CD4-positive, alpha-beta T cell treated with Interleukin-21 for 1 hour (primary cell): Measurements from ENCODE around the gene PDCL3.

Source experiments
- DNase-seq: peaks from one replicate; pipeline ENCODE4 v3.0.0-alpha.2; 2020

The PDCL3 gene

DNA sequence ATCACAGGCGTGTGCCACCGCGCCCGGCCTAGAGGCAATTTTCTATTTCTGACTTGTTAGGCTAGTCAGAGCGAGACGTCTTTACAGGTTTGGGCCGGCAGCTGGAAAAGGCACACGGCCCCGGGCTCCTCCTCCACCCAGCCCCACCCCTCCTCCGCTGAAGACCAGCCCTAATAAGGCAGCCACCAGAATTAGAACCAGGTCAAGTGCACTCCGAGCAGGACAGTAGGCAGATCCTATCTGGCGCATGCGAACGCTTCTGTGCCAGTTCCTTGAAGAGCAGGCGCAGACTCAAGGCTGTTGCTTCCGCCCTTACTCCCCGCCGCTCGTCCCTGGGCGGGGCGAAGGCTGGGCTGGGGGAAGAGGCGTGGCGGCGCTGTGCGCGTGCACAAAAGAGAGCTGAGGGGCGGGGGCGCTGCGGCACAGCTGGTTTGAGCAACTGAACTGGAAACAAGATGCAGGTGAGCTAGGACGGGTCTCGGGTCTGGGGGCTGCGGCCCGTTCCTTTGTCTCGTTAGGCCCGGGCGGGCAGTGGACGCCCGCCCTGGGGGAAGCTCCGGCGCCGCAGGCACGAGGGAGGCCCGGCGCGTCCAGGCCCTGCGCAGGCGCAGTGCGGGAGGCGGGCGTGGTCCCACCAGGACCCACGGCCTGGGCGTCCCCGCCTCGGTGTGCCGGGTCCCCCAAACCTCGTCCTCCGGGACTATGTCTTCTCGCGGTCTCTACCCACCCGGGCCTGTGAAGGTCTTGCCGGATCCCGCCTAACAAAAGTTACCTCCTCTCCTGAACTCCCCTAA lies at the start of gene PDCL3:
Gene PDCL3 (plus strand): TSS at position 381 of the 794 bp plus-strand sequence. CDS start 75 bp downstream, at position 456.
- DNase-seq: peak; percentile 97

DNA sequence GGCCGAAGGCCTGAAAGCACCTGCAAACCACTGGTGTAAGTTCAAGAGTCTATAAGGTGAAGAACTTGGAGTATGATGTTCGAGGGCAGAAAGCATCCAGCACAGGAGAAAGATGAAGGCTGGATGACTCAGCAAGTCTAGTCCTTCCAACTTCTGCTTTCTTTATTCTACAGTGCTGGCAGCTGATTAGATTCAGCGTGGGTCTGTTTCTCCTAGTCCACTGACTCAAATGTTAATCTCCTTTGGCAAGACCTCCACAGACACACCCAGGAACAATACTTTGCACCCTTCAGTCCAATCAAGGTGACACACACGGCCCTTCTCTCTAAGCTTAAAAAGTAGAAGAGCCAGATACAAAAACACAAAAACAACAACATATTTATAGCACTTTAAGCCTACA lies 49.1 kb upstream of the PDCL3 start:
- DNase-seq: no peak

DNA sequence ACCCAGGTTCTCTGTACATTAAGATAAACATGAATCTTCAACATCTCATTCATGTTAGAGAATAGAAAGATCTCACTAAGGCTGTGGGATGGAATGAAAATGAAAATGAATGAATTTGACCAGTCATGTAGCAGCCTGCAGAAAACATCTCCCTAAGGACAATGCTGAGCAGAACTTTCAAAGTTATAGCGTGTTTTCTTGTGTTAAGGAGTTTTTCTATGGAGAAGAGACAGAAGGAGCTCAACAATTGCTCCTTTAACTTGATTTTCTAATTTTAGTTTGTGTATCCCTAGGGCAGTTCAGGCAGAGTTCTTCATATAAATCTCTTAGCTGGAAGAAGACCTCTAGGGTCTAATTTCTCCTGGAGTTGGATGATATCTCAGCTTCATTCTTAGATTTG lies 45.2 kb upstream of the PDCL3 start:
- no peak for DNase-seq

DNA sequence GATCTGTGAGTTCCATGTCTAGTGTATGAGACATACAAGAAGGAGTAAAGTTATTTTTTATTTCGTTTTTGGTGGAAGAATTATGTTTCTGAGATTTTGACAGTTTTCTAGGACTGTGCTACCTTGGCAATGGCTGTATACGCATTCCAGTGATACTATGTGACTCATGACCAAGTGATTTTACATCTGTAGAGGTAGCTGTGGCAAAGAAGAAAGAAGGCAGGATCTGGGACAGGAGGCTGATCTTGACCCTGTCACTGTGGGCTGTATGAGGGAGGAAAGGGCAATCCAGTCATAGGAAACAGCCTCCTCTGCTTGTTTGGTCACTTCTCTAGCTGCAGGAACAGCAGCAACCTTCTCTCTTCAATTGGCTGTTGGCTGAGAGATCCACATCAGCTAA lies 44.0 kb upstream of the PDCL3 start:
- no peak for DNase-seq

DNA sequence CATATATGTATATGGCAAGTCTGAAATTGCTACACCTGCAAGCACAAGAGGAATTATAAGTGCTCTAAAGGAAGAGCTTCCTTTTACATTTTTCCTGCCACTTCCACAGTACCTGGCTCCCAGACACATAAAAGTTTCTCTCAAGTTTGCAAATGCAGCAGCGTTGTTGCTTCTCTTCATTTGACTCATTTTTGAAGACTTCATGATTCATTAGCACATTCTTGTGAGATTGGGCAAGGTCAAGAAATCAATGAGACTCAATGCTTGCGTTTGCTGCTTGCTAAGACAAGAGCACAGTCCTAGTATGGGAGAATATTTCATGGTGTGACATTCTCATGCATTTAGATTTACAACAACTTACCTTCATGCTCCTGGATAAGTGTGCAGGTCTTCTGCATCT lies 42.6 kb upstream of the PDCL3 start:
- DNase-seq: no peak

DNA sequence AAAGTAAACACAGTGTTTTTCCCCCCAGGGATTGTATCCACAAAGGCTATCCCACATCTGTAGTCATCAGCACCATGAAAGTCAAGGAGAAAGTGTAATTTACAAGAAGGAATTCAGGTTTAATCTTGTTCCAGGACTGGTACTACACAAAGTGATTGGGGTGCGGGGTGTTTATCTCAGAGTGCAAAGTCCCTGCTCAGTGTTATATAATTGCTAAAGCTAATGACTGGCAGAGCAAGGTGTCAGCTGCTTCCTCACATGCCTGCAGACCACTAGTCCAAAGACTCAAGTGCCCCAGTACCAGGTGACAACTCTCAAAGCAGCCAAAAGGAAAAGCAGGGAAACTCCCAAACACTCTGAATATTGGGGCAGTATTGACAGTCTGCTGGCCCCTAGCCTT lies 40.4 kb upstream of the PDCL3 start:
- no peak for DNase-seq

DNA sequence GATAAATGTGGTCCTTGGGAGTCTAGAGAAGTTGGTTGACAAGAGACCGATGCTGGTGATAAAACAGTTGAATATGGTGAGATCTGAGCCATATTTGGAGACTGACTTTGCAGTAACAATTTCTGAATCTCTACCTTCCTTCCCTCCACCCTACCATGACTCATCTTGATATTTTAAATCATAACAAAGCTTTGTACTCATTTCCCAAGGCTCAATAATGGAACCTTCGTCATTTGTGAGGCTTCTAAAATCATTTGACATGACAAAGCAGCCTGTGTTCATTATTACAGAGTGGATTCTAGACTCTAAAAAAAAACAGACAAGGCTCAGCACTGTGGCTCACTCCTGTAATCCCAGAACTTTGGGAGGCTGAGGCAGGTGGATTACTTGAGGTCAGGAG lies 38.5 kb upstream of the PDCL3 start:
- no peak for DNase-seq

DNA sequence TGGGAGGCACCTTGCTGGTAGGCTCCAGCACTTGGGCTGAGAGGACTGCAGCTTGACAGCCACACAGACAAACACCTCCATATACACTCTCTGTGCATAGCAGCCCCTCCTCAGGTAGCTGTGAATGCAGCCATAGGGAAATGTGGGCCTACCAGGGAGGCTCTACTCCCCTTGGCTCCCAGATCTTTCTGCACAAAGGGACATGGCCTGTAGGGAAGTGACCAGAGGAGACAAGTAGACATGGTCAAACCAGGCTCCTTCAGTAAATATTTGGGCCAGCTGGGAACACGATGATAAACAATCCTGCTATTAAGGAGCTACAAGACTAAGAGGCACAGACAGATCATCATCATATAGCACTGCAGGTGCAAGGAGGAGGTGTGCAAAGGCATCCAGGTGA lies 35.9 kb upstream of the PDCL3 start:
- DNase-seq: no peak

DNA sequence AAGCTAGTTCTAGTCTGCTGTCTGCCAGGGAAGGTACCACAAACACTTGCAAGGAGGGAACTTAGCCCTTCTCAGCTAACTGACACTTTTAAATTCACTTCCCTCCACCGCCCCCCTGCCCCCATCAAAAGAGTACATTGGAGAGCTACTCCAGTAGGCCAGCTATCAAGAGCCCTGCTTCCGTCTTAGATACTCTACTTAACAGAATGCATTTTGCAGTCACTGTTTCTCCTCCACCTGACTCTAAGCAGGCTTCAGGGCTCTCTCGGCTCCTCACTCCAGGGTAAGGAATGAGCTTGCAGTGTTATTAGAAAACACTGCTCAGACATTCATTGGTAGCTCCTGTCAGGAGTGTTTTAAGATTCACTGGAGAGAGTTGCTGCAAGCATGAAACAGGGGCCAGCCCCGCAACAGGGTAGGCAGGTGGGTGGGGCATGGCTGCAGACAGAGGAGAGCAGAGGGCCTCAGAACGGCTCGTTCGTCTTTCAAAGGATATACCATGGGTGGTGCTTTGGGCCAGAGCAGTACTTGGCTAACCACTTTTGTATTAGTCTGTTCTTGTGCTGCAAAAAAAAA lies 35.3 kb upstream of the PDCL3 start:
- DNase-seq: no peak

DNA sequence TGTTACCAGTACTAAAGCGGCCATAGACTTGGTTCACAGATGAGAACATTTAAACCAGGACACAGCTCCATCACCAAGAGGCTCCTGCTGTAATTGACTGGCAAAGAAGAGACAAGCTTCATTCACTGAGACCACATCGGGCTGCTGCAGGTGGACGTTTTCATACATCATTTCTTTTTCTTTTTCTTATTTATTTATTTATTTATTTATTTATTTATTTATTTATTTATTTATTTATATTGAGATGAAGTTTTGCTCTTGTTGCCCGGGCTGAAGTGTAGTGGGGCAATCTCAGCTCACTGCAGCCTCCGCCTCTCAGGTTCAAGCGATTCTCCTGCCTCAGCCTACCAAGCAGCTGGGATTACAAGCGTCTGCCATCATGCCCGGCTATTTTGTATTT lies 33.6 kb upstream of the PDCL3 start:
- DNase-seq: no peak

DNA sequence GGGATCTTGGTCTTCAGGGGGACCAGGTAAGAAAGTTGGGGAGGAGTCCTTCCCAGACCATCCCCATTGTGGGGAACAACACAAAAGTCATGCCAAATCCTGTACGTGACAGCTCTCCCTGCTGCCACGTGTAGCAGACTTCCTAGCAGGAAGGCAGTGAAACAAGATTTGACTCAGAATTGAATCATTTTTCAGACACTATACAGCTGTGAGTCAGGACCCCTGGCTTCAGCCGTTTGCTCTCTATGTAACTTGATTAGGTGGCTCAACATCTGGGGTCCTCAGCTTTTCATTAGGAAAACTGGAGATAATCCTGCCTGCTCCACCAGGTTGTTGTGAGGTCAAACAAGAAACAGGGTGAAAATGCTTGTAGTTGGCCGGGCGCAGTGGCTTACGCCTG lies 32.9 kb upstream of the PDCL3 start:
- DNase-seq: no peak

DNA sequence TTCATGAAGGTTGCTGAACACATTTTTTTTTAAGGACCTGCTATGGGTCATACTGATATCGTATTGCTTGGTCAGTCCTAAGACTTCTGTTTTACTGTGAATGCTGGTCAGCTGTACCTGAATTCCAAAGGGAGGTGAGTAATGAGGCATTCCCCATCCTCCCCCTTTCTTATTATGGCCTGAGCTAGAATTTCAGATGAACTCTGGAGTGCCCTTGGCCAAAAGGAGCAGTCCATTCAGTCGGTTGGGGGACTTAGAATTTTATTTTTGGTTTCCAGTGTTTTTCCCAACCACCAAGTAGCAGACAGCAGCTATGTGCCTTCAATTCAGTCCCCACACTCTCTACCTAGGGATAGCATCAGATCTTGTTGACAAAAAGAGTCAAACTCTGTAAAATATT lies 26.9 kb upstream of the PDCL3 start:
- no peak for DNase-seq

DNA sequence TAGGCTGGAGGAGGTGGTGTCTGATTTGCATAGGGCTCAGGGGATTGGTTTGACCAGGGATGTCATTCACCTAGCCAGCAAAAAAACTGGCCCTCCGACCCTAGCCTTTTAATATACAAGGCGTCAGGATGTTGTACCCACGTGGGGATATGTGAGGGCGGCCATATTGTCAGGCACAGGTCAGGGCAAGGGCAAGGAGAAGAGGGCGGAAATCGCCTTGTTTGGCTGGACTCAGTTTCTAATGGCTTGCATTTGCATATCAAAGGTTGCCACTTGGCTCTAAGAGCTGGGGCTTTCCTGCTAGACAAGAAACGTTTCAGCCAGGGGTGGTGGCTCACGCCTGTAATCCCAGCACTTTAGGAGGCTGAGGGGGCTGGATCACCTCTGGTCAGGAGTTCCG lies 24.9 kb upstream of the PDCL3 start:
- DNase-seq: no peak

DNA sequence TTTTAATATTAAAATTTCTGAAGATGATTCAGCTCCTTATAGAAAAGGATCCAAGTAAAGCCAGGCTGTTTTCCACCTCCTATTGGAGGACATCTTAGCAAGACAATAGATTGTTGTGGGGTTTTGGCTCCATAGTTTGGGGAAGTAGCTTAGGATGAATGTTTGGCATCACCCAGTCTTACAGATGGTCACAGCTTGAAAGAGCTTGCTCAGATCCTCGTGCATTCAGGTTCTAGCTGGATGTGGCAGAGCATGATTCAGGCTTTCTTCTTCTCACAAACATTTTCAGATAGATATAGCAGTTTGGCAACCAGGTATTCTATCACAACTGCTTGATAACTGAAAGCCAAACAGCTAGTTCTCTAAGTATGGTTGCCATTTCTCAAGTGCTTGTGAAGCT lies 23.6 kb upstream of the PDCL3 start:
- no peak for DNase-seq

DNA sequence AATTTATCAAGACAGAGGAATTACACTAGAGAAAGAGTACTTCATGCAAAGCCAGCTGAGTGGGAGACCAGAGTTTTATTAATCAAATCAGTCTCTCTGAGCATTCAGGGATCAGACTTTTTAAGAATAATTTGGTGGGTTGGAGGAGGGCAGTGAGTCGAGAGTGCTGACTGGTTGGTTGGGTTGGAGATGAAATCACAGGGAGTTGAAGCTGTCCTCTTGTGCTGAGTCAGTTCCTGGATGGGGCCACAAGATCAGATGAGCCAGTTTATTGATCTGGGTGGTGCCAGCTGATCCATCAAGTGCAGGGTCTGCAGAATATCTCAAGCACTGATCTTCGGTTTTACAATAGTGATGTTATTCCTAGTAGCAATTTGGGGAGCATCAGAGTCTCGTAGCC lies 21.4 kb upstream of the PDCL3 start:
- no peak for DNase-seq

DNA sequence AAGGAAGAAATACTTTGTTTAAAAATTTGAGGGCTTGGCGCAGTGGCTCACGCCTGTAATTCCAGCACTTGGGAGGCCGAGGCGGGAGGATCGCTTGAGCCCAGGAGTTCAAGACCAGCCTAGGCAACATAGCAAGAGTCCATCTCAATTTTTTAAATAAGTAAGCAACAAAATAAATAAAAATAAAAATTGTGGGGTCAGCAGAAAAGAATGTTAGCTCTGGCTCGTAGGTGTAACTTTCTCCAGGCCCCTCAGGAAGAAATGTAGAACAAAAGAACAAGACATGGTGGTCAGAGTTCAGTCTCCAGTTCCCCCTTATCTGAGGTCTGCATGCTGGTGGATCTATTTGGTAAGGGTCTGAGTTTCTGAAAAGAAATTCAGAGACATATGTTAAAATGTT lies 20.4 kb upstream of the PDCL3 start:
- no peak for DNase-seq

DNA sequence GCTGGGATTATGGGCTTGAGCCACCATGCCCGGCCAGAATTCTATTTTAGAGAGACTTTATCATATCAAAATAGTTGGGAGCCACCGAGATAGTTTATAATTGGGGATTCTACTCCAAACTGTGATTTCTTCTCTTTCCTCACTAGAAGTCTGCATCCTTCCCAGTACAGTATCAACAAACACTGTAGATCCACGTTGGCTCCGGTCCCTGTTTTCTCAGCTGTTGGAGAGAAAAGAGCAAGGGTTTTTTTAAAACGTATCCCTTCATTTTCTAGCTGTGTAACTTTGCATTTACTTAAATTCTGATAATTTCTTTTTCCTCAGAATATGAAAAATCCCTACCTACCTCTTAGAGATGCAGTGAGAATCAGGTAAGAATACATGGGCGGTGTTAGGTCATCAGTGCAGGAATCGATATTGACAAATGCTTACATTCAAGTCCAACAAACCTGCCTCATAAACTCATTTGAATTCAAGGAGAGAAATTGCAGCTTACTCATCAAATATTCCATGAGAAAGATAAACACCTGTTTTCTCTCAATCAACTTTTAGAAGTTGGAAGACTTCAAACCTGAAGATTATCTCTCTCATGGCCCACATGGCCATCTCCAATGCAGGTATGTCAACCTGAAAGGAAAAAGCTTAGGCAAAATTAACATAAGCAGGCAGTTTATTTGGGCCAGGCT lies 17.7 kb upstream of the PDCL3 start:
- DNase-seq: no peak

DNA sequence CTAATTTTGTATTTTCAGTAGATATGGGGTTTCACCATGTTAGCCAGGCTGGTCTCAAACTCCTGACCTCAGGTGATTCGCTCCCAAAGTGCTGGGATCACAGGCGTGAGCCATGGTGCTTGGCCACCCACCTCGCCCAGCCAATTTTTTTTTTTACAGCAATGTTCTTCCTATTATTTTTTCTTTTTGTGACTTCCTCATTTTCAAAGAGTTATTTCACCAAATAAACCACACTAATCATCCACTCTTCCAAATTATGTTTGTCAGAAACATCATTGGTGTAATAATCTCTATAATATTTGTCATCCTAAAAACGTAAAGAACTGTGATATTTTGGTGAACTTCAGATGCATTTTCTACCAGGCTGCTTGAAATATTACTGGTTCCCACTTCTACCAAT lies 16.3 kb upstream of the PDCL3 start:
- DNase-seq: no peak

DNA sequence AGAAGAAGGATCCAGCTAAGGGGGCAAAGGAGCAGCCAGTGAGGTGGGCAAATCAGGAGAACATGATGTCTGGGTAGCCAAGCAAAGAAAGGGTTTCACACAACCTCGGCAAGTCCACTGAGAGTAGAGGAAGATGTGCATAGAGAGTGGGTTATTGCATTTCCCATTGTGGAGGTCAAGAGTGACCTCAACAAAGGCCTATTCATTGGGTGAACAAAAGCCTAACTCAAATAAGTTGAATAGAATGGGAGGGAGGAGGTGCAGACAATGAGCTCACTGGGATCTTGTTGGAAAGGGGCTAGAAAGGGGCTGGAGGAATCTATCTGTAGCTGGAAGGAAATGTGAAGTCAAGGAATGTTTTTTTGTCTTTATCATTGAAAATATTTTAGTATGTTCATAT lies 14.0 kb upstream of the PDCL3 start:
- no peak for DNase-seq

DNA sequence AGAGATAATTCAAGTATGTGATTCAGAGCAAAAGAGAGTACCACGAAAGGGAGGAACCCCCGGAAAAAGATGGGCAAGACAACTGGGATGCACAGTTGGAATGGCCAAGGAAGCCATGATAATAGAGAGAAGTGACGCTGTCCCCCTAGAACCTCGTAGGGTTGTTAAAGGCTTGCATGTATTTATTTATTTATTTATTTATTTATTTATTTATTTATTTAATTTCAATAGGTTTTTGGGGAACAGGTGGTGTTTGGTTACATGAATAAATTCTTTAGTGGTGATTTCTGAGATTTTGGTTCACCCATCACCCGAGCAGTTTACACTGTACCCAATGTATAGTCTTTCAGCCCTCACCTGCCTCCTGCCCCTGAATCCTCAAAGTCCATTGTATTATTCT lies 11.5 kb upstream of the PDCL3 start:
- no peak for DNase-seq

DNA sequence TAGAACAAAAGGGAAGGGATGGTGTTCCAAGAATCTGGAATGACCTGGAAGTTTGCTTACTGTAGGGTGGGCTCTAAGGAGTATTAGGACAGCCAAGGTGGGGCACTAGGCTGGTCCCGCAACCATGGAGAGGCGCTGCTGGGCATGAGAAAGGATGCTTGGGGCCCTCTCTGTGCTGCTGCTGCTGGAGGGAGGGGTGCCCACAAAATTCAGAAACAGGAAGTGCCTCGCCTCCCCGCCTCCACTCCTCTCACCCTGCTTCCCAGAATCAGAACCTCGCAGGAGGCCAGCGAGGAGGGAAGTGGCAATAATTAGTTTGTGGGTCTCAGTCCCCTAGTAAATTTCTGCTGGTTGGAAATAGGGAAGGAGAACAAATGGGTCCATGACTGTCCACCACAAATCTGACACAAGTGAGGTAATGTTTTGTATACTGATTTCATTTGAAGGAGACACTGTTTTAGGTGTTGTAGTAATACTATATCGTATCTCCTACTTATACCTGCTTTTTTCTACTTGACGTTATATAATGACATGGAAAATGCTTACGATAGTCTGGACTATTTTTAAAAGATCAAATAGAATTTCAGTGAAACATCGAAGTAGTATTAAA lies 7.9 kb upstream of the PDCL3 start:
- DNase-seq: peak; percentile 50

DNA sequence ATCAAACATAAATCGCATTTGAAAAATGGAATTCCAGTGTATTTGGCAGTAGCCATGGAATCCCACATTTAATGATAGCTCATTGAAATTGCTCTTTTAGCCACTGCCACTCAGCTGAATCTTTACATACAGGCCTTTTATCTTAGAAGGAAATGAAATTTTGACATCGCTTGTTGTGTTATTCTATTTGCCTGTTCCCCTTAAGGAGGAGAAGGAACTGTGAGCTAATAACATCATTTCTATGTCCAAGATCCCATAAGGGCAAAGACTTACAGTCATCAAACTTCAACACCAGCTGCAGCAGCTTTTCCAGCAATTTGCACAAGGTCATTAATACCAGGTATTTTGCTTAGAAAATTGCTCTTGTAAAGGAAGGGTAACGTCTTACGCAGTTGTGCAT lies 6.0 kb upstream of the PDCL3 start:
- DNase-seq: no peak

DNA sequence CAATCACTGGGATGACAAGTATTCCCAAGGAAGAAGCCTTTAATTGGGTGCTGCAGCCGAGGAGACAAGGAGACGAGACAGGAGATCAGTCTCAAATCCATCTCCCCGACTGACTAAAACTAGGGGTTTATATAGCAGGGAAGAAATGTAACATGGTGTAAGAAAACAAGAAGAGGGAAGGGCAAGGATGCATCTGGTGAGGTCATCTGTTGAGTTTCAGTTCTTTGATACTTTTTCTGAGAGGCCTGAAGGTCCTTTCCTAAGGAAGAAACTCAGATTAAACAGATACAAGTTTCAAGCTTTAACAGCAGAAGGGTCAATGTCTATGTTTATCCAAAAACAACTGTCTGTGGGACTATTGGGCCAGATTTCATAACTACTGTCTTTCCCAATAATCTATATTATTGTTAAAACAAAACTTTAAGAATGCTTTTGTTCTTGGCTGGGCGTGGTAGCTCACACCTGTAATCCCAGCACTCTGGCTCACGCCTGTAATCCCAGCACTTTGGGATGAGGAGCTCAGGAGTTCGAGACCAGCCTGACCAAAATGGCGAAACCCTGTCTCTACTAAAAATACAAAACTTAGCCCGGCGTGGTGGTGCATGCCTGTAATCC lies 2.5 kb upstream of the PDCL3 start:
- DNase-seq: no peak

DNA sequence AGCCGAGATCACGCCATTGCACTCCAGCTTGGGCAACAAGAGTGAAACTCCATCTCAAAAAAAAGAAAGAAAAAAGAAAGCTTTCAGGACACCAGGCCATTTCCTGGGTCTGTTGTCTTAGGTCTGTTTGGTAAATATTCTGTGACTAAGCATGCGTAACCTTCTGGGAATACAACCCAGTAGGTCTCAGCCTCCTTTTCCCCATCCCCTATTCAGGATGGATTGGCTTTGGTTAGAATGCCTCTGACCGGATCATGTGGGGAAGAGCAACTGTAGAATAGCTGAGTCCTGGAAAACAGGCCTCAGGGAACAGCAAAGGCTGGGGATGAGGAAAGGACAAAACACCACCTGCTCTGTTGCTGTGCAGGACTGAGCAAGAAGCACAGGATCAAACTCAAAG lies 1.6 kb upstream of the PDCL3 start:
- DNase-seq: no peak
